ENCODE data around the gene LAMB3. TPM values are rescaled to one million over a fixed set of nuclear protein-coding genes. Genes with fewer than 3 reads are reported as not detected.

Gene LAMB3
- total RNA-seq, 6 experiments from 2014 or later: 8.0 to 10.3 (median 9.8) TPM

GRCh38 chr1:209626346-209627026 lies 25.7 kb downstream of the LAMB3 start:
- H3K9me3 Mint-ChIP-seq: no peaks in the 10 kb centered on the region
- no peak overlapping the region for H3K4me3 Mint-ChIP-seq
- no peak overlapping the region for H3K27ac Mint-ChIP-seq
- peaks cover 1% of the 10 kb centered on the region for H3K27me3 Mint-ChIP-seq (ENCODE audit: insufficient read depth)
- TF ChIP-seq CTCF (IDR thresholded peaks at IDR 0.05): no peak
- H3K36me3 Mint-ChIP-seq (ENCODE audit: low read depth): no peaks in the 10 kb centered on the region
- DNase-seq: no peak
- peaks cover 31% of the 10 kb centered on the region for H3K4me1 Mint-ChIP-seq (ENCODE audit: low read depth)

GRCh38 chr1:209625791-209626285 lies 26.4 kb downstream of the LAMB3 start:
- H3K9me3 Mint-ChIP-seq: no peaks in the 10 kb centered on the region
- TF ChIP-seq CTCF (IDR thresholded peaks at IDR 0.05): no peak
- no peak for DNase-seq
- H3K4me3 Mint-ChIP-seq: no peak overlapping the region
- no peak overlapping the region for H3K27ac Mint-ChIP-seq
- H3K27me3 Mint-ChIP-seq (ENCODE audit: insufficient read depth): peaks cover 1% of the 10 kb centered on the region
- peaks cover 31% of the 10 kb centered on the region for H3K4me1 Mint-ChIP-seq (ENCODE audit: low read depth)
- H3K36me3 Mint-ChIP-seq (ENCODE audit: low read depth): no peaks in the 10 kb centered on the region

- H3K9me3 Mint-ChIP-seq: no peaks in the 10 kb centered on the region
- H3K4me1 Mint-ChIP-seq (ENCODE audit: low read depth): peaks cover 39% of the 10 kb centered on the region
- H3K27ac Mint-ChIP-seq: no peak overlapping the region
- DNase-seq: peak; percentile 28
- H3K4me3 Mint-ChIP-seq: no peak overlapping the region
- H3K27me3 Mint-ChIP-seq (ENCODE audit: insufficient read depth): peaks cover 1% of the 10 kb centered on the region
- TF ChIP-seq CTCF (IDR thresholded peaks at IDR 0.05): peak; percentile 14; the same call in 1 of the 2 replicates
- H3K36me3 Mint-ChIP-seq (ENCODE audit: low read depth): no peaks in the 10 kb centered on the region
These were observed 27.4 kb downstream of the LAMB3 start for GRCh38 chr1:209624558-209625549.

GRCh38 chr1:209622841-209623829 lies 29.1 kb downstream of the LAMB3 start:
- peaks cover 46% of the 10 kb centered on the region for H3K4me1 Mint-ChIP-seq (ENCODE audit: low read depth)

More at GRCh38 chr1:209622841-209623829, 29.1 kb downstream of the LAMB3 start:
- Mint-ChIP-seq H3K4me3 (no peak overlapping the region), H3K27ac (no peak overlapping the region), H3K9me3 (no peaks in the 10 kb centered on the region), H3K36me3 (ENCODE audit: low read depth) (no peaks in the 10 kb centered on the region), H3K27me3 (ENCODE audit: insufficient read depth) (peaks cover 1% of the 10 kb centered on the region)
- DNase-seq: no peak
- no peak for TF ChIP-seq CTCF (IDR thresholded peaks at IDR 0.05)

Data from HFFc6 (cell line).